WTC11 (cell line): ENCODE data around the gene EFCAB8. TPM values are rescaled to one million over a fixed set of nuclear protein-coding genes. Genes with fewer than 3 reads are reported as not detected.

Source experiments
- ATAC-seq: fragments of 200-7000 bp; cut with Tn5 transposase; 2 replicates; pipeline ENCODE4 v1.10.0; 2021; ENCODE audit warnings: mild to moderate bottlenecking, moderate library complexity
- CTCF ChIA-PET: fragments of 300-600 bp; sonication (Branson Sonifier 250); formaldehyde crosslinking; loops from one replicate; lab custom pipeline; 2021; ENCODE audit warnings: antibody characterized with exemption; lab: Charles Lee
- POLR2A ChIA-PET: fragments of 350-600 bp; sonication (Branson Sonifier 250); formaldehyde crosslinking; loops from one replicate; lab custom pipeline; 2021; ENCODE audit warnings: antibody characterized with exemption; lab: Charles Lee
- DNase-seq: peaks from one replicate; pipeline ENCODE4 v3.0.0; 2021; ENCODE audit warnings: low spot score
- H3K27ac Mint-ChIP-seq: 2 replicates; pipeline ENCODE4 v1.8.0; 2021; ENCODE audit warnings: mixed read lengths
- H3K27me3 Mint-ChIP-seq: 2 replicates; pipeline ENCODE4 v1.8.0; 2021; ENCODE audit warnings: low read depth, mild to moderate bottlenecking, moderate library complexity, mixed read lengths
- H3K36me3 Mint-ChIP-seq: 2 replicates; pipeline ENCODE4 v1.8.0; 2021; ENCODE audit warnings: mixed read lengths
- H3K4me1 Mint-ChIP-seq: 2 replicates; pipeline ENCODE4 v1.8.0; 2022; ENCODE audit warnings: mixed read lengths
- H3K4me3 Mint-ChIP-seq: 2 replicates; pipeline ENCODE4 v1.8.0; 2021; ENCODE audit warnings: mild to moderate bottlenecking, moderate library complexity, mixed read lengths
- H3K9me3 Mint-ChIP-seq: 2 replicates; pipeline ENCODE4 v1.8.0; 2021; ENCODE audit warnings: mixed read lengths
- ATF1 ChIP-seq: sonication (generic); formaldehyde crosslinking; IDR thresholded peaks from 2 replicates; pipeline ENCODE4 v1.8.1; 2023; ENCODE audit warnings: mild to moderate bottlenecking, moderate library complexity, missing genetic modification reagents
- ETV6 ChIP-seq: sonication (generic); formaldehyde crosslinking; IDR thresholded peaks from 2 replicates; pipeline ENCODE4 v1.8.1; 2022; ENCODE audit warnings: mild to moderate bottlenecking, missing genetic modification reagents
- FOXJ3 ChIP-seq: sonication (generic); formaldehyde crosslinking; IDR thresholded peaks from 2 replicates; pipeline ENCODE4 v1.9.0; 2021; ENCODE audit warnings: missing genetic modification reagents, mild to moderate bottlenecking, borderline replicate concordance
- NFE2L1 ChIP-seq: sonication (generic); formaldehyde crosslinking; IDR thresholded peaks from 2 replicates; pipeline ENCODE4 v1.8.1; 2023; ENCODE audit warnings: missing genetic modification reagents
- SMAD3 ChIP-seq: sonication (generic); formaldehyde crosslinking; IDR thresholded peaks from 2 replicates; pipeline ENCODE4 v1.8.0; 2022; ENCODE audit warnings: missing genetic modification reagents, mild to moderate bottlenecking, borderline replicate concordance
- SMAD4 ChIP-seq: sonication (generic); formaldehyde crosslinking; IDR thresholded peaks from 2 replicates; pipeline ENCODE4 v1.8.0; 2022; ENCODE audit warnings: mild to moderate bottlenecking, missing genetic modification reagents
- ZNF121 ChIP-seq: sonication (generic); formaldehyde crosslinking; IDR thresholded peaks from 2 replicates; pipeline ENCODE4 v1.8.0; 2023; ENCODE audit warnings: missing genetic modification reagents
- total RNA-seq: library from RNA; stranded (reverse); gene quantifications from 3 replicates; pipeline ENCODE4 v1.2.3, GENCODE V29; 2021
- TF ChIP-seq, protein P1 (sequence below): sonication (generic); formaldehyde crosslinking; IDR thresholded peaks from 2 replicates; pipeline ENCODE4 v1.8.1; 2023; ENCODE audit warnings: mild to moderate bottlenecking, missing genetic modification reagents, borderline replicate concordance
- TF ChIP-seq, protein P2 (sequence below): sonication (generic); formaldehyde crosslinking; IDR thresholded peaks from 2 replicates; pipeline ENCODE4 v1.8.0; 2022; ENCODE audit warnings: mild to moderate bottlenecking, missing genetic modification reagents
- TF ChIP-seq, protein P3 (sequence below): sonication (generic); formaldehyde crosslinking; IDR thresholded peaks from 2 replicates; pipeline ENCODE4 v1.8.1; 2023; ENCODE audit warnings: mild to moderate bottlenecking, missing genetic modification reagents
- TF ChIP-seq, protein P4 (sequence below): sonication (generic); formaldehyde crosslinking; IDR thresholded peaks from 2 replicates; pipeline ENCODE4 v1.8.0; 2022; ENCODE audit warnings: mild to moderate bottlenecking, missing genetic modification reagents
- TF ChIP-seq, protein P5 (sequence below): sonication (generic); formaldehyde crosslinking; conservative IDR thresholded peaks from 2 replicates; pipeline ENCODE4 v1.8.1; 2023; ENCODE audit warnings: mild to moderate bottlenecking, low read depth, missing genetic modification reagents, moderate library complexity
- TF ChIP-seq, protein P6 (sequence below): sonication (generic); formaldehyde crosslinking; IDR thresholded peaks from 2 replicates; pipeline ENCODE4 v1.8.1; 2023; ENCODE audit warnings: mild to moderate bottlenecking, missing genetic modification reagents, moderate library complexity
- TF ChIP-seq, protein P7 (sequence below): fragments of 250-450 bp; sonication (Bioruptor Pico); conservative IDR thresholded peaks from 2 replicates; pipeline ENCODE4 v1.9.0; 2021; ENCODE audit warnings: mild to moderate bottlenecking

The EFCAB8 gene
- total RNA-seq, 1 experiment from 2014 or later = 0.17 TPM

DNA sequence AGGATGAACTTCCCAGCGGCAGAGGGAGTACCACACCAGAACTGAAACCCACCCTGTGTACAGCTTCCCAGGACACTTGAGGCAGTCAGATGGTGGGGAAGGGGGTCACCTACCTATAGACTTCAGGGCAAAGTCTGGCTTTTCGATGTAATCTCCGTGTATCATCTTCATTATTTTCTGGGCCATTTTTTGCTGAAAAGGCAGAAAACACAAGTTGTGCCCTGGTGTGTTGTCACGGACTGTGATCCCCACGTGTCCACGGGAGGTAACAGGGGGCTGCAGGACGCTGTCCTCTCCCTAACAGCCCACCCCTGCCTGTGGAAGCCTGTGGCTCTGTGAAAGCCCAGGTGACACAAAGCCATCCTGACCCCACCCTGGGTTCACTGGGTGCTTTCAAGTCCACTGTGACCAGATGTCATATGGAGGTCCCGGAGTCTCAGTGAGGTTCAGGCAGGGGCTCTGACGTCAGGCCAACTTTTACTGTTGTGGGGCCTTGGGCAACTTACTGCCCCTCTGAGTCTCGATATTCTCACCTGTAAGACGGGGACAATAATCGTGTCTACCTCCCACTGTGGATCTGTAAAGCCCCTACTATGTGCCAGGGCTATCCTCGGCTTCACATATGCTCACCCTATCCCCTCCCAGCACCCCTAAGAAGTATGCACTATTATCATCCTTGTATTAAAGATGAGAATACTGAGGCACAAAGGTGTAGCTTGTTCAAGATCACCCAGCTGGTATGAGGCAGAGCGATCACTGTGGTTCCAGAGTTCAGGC is 131.0 kb downstream of the EFCAB8 start:
- no peaks in the 10 kb centered on the region for H3K27me3 Mint-ChIP-seq
- DNase-seq = no peak
- no peaks in the 10 kb centered on the region for H3K4me1 Mint-ChIP-seq
- no peak overlapping the region for H3K27ac Mint-ChIP-seq
- TF ChIP-seq, protein P1, sequence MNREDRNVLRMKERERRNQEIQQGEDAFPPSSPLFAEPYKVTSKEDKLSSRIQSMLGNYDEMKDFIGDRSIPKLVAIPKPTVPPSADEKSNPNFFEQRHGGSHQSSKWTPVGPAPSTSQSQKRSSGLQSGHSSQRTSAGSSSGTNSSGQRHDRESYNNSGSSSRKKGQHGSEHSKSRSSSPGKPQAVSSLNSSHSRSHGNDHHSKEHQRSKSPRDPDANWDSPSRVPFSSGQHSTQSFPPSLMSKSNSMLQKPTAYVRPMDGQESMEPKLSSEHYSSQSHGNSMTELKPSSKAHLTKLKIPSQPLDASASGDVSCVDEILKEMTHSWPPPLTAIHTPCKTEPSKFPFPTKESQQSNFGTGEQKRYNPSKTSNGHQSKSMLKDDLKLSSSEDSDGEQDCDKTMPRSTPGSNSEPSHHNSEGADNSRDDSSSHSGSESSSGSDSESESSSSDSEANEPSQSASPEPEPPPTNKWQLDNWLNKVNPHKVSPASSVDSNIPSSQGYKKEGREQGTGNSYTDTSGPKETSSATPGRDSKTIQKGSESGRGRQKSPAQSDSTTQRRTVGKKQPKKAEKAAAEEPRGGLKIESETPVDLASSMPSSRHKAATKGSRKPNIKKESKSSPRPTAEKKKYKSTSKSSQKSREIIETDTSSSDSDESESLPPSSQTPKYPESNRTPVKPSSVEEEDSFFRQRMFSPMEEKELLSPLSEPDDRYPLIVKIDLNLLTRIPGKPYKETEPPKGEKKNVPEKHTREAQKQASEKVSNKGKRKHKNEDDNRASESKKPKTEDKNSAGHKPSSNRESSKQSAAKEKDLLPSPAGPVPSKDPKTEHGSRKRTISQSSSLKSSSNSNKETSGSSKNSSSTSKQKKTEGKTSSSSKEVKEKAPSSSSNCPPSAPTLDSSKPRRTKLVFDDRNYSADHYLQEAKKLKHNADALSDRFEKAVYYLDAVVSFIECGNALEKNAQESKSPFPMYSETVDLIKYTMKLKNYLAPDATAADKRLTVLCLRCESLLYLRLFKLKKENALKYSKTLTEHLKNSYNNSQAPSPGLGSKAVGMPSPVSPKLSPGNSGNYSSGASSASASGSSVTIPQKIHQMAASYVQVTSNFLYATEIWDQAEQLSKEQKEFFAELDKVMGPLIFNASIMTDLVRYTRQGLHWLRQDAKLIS = no peak
- TF ChIP-seq ETV6 (CRISPR knock-in tag) = no peak
- no peak for TF ChIP-seq ZNF121 (CRISPR knock-in tag)
- TF ChIP-seq, protein P2, sequence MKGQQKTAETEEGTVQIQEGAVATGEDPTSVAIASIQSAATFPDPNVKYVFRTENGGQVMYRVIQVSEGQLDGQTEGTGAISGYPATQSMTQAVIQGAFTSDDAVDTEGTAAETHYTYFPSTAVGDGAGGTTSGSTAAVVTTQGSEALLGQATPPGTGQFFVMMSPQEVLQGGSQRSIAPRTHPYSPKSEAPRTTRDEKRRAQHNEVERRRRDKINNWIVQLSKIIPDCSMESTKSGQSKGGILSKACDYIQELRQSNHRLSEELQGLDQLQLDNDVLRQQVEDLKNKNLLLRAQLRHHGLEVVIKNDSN (CRISPR knock-in tag) = no peak
- no peak for TF ChIP-seq SMAD3 (CRISPR knock-in tag)
- TF ChIP-seq, protein P3, sequence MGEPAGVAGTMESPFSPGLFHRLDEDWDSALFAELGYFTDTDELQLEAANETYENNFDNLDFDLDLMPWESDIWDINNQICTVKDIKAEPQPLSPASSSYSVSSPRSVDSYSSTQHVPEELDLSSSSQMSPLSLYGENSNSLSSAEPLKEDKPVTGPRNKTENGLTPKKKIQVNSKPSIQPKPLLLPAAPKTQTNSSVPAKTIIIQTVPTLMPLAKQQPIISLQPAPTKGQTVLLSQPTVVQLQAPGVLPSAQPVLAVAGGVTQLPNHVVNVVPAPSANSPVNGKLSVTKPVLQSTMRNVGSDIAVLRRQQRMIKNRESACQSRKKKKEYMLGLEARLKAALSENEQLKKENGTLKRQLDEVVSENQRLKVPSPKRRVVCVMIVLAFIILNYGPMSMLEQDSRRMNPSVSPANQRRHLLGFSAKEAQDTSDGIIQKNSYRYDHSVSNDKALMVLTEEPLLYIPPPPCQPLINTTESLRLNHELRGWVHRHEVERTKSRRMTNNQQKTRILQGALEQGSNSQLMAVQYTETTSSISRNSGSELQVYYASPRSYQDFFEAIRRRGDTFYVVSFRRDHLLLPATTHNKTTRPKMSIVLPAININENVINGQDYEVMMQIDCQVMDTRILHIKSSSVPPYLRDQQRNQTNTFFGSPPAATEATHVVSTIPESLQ (CRISPR knock-in tag) = no peak
- TF ChIP-seq, protein P4, sequence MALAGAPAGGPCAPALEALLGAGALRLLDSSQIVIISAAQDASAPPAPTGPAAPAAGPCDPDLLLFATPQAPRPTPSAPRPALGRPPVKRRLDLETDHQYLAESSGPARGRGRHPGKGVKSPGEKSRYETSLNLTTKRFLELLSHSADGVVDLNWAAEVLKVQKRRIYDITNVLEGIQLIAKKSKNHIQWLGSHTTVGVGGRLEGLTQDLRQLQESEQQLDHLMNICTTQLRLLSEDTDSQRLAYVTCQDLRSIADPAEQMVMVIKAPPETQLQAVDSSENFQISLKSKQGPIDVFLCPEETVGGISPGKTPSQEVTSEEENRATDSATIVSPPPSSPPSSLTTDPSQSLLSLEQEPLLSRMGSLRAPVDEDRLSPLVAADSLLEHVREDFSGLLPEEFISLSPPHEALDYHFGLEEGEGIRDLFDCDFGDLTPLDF (CRISPR knock-in tag) = no peak
- TF ChIP-seq NFE2L1 (CRISPR knock-in tag) = no peak
- TF ChIP-seq, protein P5, sequence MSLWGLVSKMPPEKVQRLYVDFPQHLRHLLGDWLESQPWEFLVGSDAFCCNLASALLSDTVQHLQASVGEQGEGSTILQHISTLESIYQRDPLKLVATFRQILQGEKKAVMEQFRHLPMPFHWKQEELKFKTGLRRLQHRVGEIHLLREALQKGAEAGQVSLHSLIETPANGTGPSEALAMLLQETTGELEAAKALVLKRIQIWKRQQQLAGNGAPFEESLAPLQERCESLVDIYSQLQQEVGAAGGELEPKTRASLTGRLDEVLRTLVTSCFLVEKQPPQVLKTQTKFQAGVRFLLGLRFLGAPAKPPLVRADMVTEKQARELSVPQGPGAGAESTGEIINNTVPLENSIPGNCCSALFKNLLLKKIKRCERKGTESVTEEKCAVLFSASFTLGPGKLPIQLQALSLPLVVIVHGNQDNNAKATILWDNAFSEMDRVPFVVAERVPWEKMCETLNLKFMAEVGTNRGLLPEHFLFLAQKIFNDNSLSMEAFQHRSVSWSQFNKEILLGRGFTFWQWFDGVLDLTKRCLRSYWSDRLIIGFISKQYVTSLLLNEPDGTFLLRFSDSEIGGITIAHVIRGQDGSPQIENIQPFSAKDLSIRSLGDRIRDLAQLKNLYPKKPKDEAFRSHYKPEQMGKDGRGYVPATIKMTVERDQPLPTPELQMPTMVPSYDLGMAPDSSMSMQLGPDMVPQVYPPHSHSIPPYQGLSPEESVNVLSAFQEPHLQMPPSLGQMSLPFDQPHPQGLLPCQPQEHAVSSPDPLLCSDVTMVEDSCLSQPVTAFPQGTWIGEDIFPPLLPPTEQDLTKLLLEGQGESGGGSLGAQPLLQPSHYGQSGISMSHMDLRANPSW (CRISPR knock-in tag) = no peak
- no peak for TF ChIP-seq ATF1
- TF ChIP-seq, protein P6, sequence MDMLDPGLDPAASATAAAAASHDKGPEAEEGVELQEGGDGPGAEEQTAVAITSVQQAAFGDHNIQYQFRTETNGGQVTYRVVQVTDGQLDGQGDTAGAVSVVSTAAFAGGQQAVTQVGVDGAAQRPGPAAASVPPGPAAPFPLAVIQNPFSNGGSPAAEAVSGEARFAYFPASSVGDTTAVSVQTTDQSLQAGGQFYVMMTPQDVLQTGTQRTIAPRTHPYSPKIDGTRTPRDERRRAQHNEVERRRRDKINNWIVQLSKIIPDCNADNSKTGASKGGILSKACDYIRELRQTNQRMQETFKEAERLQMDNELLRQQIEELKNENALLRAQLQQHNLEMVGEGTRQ (CRISPR knock-in tag) = no peak
- TF ChIP-seq SMAD4 (CRISPR knock-in tag) = no peak
- no peak for TF ChIP-seq FOXJ3
- TF ChIP-seq, protein P7, sequence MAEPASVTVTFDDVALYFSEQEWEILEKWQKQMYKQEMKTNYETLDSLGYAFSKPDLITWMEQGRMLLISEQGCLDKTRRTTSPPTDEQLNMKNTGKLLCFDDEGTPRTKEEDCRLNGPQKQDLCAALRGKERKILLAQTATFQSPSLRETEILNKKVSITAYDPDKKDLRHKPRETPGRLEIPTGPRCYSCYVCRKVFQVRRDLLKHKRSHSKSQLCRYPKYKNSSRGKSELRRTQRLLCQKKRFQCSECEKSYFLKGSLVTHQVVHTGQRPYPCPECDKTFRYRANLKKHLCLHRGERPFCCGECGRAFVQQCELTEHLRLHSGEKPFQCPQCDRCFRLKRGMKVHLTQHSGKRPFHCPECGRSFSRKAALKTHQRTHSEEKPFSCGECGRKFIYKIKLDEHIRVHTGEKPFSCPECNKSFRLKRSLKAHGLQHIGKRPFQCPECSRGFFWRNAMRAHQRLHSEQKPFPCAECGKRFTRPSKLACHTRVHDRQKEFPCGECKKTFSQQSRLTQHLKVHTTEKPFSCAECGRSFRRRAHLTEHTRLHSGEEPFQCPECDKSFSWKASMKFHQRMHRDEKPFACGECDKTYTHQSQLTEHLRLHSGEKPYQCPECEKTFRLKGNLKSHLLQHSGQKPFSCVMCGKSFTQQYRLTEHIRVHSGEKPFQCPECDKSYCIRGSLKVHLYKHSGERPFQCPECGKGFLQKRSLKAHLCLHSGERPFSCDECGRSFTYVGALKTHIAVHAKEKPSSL (CRISPR knock-in tag) = no peak
- ChIA-PET CTCF (interaction anchor here (1.3 kb wide), 1 partner anchor 15 kb away, joined by 3 read pairs; no protein-coding TSS in a partner anchor), POLR2A (no interaction called here)
- H3K4me3 Mint-ChIP-seq = no peak overlapping the region
- H3K36me3 Mint-ChIP-seq = no peaks in the 10 kb centered on the region
- H3K9me3 Mint-ChIP-seq = no peaks in the 10 kb centered on the region
- no peak for ATAC-seq
